Measurements from ENCODE around the gene NEU4. TPM values are rescaled to one million over a fixed set of nuclear protein-coding genes. Genes with fewer than 3 reads are reported as not detected.

NEU4 gene
- total and polyA plus RNA-seq, 9 of the 15 experiments (the other 6 are each of a cell fraction or from before 2014, with no cell fraction given), result 0.01 to 0.40 TPM; not detected in 7

DNA sequence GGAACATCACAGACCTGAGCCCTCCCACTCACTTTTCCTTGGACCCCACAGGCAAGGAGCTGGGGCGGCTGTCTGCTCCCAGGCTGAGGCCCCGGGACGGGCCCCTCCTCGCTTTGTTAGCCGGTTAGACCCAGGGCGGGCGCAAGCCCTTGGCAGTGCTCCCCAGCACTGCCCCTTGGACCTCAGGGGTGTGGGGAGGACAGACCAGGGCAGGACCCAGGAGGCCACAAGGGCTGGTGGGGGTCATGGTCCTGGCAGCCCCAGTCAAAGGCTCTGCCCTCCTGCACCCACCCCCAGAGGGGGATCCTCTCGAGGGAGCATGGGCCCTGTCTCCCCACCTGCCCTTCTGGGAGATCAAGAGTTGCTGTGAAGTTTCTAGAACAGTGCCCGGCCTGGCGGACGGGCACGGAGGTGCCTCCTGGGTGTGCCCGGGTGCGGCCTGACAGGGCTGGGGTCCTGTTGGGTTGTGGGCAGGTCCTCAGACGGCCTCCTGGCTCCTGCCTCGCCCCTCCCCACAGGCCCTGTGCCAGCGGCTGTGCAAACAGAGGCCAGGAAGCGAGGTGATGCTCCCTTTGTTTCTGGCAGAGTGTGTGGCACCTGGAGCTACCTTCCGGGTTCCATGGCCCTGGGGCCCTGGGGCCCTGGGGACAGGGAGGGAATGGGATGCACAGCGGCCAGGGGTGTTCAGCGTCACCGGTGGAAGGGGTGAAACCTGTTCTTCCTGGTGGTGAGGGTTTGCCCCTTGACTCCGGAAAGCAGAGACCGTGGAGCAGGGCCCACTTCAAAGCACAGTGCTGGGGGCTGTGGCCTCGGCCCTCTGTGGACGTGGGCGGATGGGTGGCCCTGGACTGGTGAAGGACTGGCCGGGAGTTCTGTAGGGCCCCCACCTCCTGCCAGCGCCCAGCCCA, 35.2 kb upstream of the NEU4 start:
- intact Hi-C loops (cut with micrococcal nuclease), result no loop called here
- no peaks in the 10 kb centered on the region for H3K36me3 ChIP-seq (ENCODE audit: control insufficient read depth, insufficient read depth, low read length)
- H4K20me1 ChIP-seq (replicated peaks; ENCODE audit: control insufficient read depth, insufficient read depth, low read length), result no peaks in the 10 kb centered on the region
- ChIA-PET POLR2A (interaction anchor here (0.7 to 1.4 kb wide), 3 partner anchors 9 to 97 kb away, joined by 3 to 5 read pairs (median 5); no protein-coding TSS in a partner anchor), CTCF (ENCODE audit: low intra/inter-chr PET ratio) (no interaction called here)
- in situ Hi-C loops (cut with MboI), result no loop called here
- DNase-seq (ENCODE audit: extremely low read depth in 1 of 4, low spot score in 3 of 4) (peak in 1 of 4 experiments; percentile 2), ATAC-seq (no peak), FAIRE-seq (no peak)
- H3K4me2 ChIP-seq (ENCODE audit: insufficient read depth, low read length), result no peak overlapping the region
- no peak overlapping the region for H3K27ac ChIP-seq (ENCODE audit: extremely low read depth, low read depth, low read length)
- no peaks in the 10 kb centered on the region for H3K9me3 ChIP-seq (replicated peaks; ENCODE audit: control insufficient read depth, insufficient read depth, low read depth, low read length)
- H3K9me1 ChIP-seq (ENCODE audit: control insufficient read depth, insufficient read depth, low read length), result no peaks in the 10 kb centered on the region
- H3K9ac ChIP-seq (ENCODE audit: insufficient read depth in 1 of 2, low read depth in 2 of 2, low read length in 2 of 2), result no peak overlapping the region
- no peaks in the 10 kb centered on the region for H3K27me3 ChIP-seq (ENCODE audit: control insufficient read depth in 2 of 2, insufficient read depth in 2 of 2, low read length in 2 of 2)
- WGBS (ENCODE audit: insufficient coverage, low coverage, missing lambda C conversion rate), result 62% methylated on average over 9 of the region's 29 CpGs
- no peak overlapping the region for H2AFZ ChIP-seq (ENCODE audit: low read depth, low read length)
- no peak overlapping the region for H3K4me3 ChIP-seq
- no peaks in the 10 kb centered on the region for H3K79me2 ChIP-seq (ENCODE audit: control insufficient read depth, insufficient read depth, low read length)
- peaks cover 0 to 70% of the 10 kb centered on the region in 2 experiments; a peak in 2 of 5 replicates for H3K4me1 ChIP-seq (replicated peaks in 1 of 2; ENCODE audit: control insufficient read depth in 2 of 2, insufficient read depth in 2 of 2, low read length in 2 of 2)
- no TSS peak for BruUV-seq (replicated peaks)
- TF ChIP-seq PYGO2 (tag; IDR thresholded peaks at IDR 0.05) (no peak), SP1 (CRISPR knock-in tag; IDR thresholded peaks at IDR 0.05) (no peak), ZBTB17 (CRISPR knock-in tag; IDR thresholded peaks at IDR 0.05) (no peak), ZZZ3 (IDR thresholded peaks at IDR 0.05) (no peak), ILK (tag; IDR thresholded peaks at IDR 0.05; ENCODE audit: borderline replicate concordance, low read depth) (no peak), PHF20 (IDR thresholded peaks at IDR 0.05; ENCODE audit: partially characterized antibody) (no peak)
- TF ChIP-seq, protein P1, sequence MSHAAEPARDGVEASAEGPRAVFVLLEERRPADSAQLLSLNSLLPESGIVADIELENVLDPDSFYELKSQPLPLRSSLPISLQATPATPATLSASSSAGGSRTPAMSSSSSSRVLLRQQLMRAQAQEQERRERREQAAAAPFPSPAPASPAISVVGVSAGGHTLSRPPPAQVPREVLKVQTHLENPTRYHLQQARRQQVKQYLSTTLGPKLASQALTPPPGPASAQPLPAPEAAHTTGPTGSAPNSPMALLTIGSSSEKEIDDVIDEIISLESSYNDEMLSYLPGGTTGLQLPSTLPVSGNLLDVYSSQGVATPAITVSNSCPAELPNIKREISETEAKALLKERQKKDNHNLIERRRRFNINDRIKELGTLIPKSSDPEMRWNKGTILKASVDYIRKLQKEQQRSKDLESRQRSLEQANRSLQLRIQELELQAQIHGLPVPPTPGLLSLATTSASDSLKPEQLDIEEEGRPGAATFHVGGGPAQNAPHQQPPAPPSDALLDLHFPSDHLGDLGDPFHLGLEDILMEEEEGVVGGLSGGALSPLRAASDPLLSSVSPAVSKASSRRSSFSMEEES (CRISPR knock-in tag; IDR thresholded peaks at IDR 0.05), result no peak
- TF ChIP-seq, protein P2, sequence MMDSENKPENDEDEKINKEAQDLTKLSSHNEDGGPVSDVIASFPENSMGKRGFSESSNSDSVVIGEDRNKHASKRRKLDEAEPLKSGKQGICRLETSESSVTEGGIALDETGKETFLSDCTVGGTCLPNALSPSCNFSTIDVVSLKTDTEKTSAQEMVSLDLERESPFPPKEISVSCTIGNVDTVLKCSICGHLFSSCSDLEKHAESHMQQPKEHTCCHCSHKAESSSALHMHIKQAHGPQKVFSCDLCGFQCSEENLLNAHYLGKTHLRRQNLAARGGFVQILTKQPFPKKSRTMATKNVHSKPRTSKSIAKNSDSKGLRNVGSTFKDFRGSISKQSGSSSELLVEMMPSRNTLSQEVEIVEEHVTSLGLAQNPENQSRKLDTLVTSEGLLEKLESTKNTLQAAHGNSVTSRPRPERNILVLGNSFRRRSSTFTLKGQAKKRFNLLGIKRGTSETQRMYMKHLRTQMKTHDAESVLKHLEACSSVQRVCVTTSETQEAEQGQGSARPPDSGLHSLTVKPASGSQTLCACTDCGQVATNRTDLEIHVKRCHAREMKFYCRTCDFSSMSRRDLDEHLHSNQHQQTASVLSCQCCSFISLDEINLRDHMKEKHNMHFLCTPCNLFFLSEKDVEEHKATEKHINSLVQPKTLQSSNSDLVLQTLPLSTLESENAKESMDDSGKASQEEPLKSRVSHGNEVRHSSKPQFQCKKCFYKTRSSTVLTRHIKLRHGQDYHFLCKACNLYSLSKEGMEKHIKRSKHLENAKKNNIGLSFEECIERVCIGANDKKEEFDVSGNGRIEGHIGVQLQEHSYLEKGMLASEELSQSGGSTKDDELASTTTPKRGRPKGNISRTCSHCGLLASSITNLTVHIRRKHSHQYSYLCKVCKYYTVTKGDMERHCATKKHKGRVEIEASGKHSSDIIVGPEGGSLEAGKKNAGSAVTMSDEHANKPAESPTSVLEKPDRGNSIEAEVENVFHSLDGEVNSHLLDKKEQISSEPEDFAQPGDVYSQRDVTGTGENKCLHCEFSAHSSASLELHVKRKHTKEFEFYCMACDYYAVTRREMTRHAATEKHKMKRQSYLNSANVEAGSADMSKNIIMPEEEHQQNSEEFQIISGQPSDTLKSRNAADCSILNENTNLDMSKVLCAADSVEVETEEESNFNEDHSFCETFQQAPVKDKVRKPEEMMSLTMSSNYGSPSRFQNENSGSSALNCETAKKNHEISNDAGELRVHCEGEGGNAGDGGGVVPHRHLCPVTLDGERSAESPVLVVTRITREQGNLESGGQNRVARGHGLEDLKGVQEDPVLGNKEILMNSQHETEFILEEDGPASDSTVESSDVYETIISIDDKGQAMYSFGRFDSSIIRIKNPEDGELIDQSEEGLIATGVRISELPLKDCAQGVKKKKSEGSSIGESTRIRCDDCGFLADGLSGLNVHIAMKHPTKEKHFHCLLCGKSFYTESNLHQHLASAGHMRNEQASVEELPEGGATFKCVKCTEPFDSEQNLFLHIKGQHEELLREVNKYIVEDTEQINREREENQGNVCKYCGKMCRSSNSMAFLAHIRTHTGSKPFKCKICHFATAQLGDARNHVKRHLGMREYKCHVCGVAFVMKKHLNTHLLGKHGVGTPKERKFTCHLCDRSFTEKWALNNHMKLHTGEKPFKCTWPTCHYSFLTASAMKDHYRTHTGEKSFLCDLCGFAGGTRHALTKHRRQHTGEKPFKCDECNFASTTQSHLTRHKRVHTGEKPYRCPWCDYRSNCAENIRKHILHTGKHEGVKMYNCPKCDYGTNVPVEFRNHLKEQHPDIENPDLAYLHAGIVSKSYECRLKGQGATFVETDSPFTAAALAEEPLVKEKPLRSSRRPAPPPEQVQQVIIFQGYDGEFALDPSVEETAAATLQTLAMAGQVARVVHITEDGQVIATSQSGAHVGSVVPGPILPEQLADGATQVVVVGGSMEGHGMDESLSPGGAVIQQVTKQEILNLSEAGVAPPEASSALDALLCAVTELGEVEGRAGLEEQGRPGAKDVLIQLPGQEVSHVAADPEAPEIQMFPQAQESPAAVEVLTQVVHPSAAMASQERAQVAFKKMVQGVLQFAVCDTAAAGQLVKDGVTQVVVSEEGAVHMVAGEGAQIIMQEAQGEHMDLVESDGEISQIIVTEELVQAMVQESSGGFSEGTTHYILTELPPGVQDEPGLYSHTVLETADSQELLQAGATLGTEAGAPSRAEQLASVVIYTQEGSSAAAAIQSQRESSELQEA (IDR thresholded peaks at IDR 0.05; ENCODE audit: low read depth), result no peak
- TF ChIP-seq, protein P3, sequence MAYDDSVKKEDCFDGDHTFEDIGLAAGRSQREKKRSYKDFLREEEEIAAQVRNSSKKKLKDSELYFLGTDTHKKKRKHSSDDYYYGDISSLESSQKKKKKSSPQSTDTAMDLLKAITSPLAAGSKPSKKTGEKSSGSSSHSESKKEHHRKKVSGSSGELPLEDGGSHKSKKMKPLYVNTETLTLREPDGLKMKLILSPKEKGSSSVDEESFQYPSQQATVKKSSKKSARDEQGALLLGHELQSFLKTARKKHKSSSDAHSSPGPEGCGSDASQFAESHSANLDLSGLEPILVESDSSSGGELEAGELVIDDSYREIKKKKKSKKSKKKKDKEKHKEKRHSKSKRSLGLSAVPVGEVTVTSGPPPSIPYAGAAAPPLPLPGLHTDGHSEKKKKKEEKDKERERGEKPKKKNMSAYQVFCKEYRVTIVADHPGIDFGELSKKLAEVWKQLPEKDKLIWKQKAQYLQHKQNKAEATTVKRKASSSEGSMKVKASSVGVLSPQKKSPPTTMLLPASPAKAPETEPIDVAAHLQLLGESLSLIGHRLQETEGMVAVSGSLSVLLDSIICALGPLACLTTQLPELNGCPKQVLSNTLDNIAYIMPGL (CRISPR knock-in tag; IDR thresholded peaks at IDR 0.05), result no peak

Data from K562 (cell line).